ENCODE data around the gene ARFIP1. TPM values are rescaled to one million over a fixed set of nuclear protein-coding genes. Genes with fewer than 3 reads are reported as not detected.

The ARFIP1 gene
- total and polyA plus RNA-seq, 2 of the 8 experiments (the other 6 are each of a cell fraction or from before 2014, with no cell fraction given) = 13.5 to 38.0 TPM

- Histone ChIP-seq H3K36me3 (ENCODE audit: control insufficient read depth in 2 of 4, insufficient read depth in 4 of 4, low read length in 3 of 4) (no peaks in the 10 kb centered on the region), H2AK5ac (ENCODE audit: low read depth, low read length) (no peak overlapping the region), H3K9ac (replicated peaks in 1 of 4; ENCODE audit: extremely low read depth in 1 of 4, low read depth in 3 of 4, low read length in 3 of 4) (peak overlapping the region; percentile 62 to 89 (median 78); a peak in 6 of 7 replicates), H3K23ac (ENCODE audit: insufficient read length) (no peak overlapping the region), H2BK5ac (ENCODE audit: low read depth, low read length) (no peak overlapping the region), H4K5ac (ENCODE audit: insufficient read length, low read depth, low read length) (no peak overlapping the region), H2AFZ (ENCODE audit: low read length) (no peak overlapping the region), H3K18ac (ENCODE audit: extremely low read depth, low read length) (0 out of 2 replicates have a peak overlapping the region, but pooled peaks have one; percentile 14), H2BK12ac (ENCODE audit: low read depth, low read length) (no peak overlapping the region), H3K4me1 (replicated peaks in 1 of 4; ENCODE audit: control insufficient read depth in 3 of 4, insufficient read depth in 4 of 4, low read length in 3 of 4) (peaks cover 0 to 8% (median 5%) of the 10 kb centered on the region in 4 experiments; a peak in 4 of 7 replicates), H3K4me2 (ENCODE audit: insufficient read depth in 1 of 2, low read depth in 2 of 2, low read length in 2 of 2) (peak overlapping the region; percentile 65 to 97), H2BK120ac (replicated peaks; ENCODE audit: low read depth, low read length) (no peak overlapping the region), H3K4me3 (ENCODE audit: extremely low read depth in 1 of 4, insufficient read depth in 2 of 4, low read depth in 3 of 4, low read length in 4 of 4) (peak overlapping the region; percentile 79 to 97 (median 82)), H2BK15ac (ENCODE audit: low read length) (no peak overlapping the region), H3K23me2 (ENCODE audit: low read depth, low read length) (peaks cover 2% of the 10 kb centered on the region; the same call in 1 of the 2 replicates), H3K27me3 (replicated peaks in 1 of 4; ENCODE audit: control insufficient read depth in 3 of 4, extremely low read depth in 1 of 4, insufficient read depth in 3 of 4, low read length in 3 of 4) (peaks cover 0 to 13% (median 5%) of the 10 kb centered on the region in 4 experiments; a peak in 3 of 7 replicates), H3K4ac (replicated peaks; ENCODE audit: insufficient read length, low read depth, low read length) (no peak overlapping the region), H3K79me1 (ENCODE audit: low read depth, low read length) (0 out of 2 replicates have a peak, but pooled peaks cover 3% of the 10 kb centered on the region), H3K56ac (replicated peaks; ENCODE audit: insufficient read length, low read depth, low read length) (no peak overlapping the region), H3K9me3 (ENCODE audit: insufficient read depth in 2 of 2, low read depth in 1 of 2, low read length in 1 of 2) (no peaks in the 10 kb centered on the region), H3K79me2 (ENCODE audit: control insufficient read depth in 1 of 2, insufficient read depth in 2 of 2, low read length in 2 of 2) (peaks cover 20 to 51% of the 10 kb centered on the region in 2 experiments), H4K91ac (replicated peaks; ENCODE audit: insufficient read length, low read length) (peak overlapping the region; percentile 17), H4K20me1 (replicated peaks in 1 of 2; ENCODE audit: control insufficient read depth in 1 of 2, insufficient read depth in 2 of 2, low read length in 2 of 2) (peaks cover 14 to 16% of the 10 kb centered on the region in 2 experiments), H3K27ac (ENCODE audit: low read depth, low read length) (no peak overlapping the region), H4K8ac (ENCODE audit: extremely low read depth, insufficient read depth, low read length) (peak overlapping the region; percentile 98), H2BK20ac (ENCODE audit: low read length) (no peak overlapping the region), H3K14ac (ENCODE audit: insufficient read length) (no peak overlapping the region)
- peak in 1 of 2 experiments; percentile 63 for DNase-seq (ENCODE audit: low read depth in 1 of 2, low spot score in 2 of 2)
- ChIA-PET CTCF (ENCODE audit: partially characterized antibody) (interaction anchor here (1.1 to 6.6 kb wide), 7 partner anchors 12 to 190 kb away, joined by 3 to 35 read pairs (median 3); no protein-coding TSS in a partner anchor), POLR2A (ENCODE audit: partially characterized antibody) (interaction anchor here (1.1 to 6.6 kb wide), 3 partner anchors 12 to 87 kb away, joined by 3 to 61 read pairs (median 8); no protein-coding TSS in a partner anchor)
- 3% methylated on average over 50 of the region's 91 CpGs; no CpG with 5 or more reads in 1 of the 2 experiments for WGBS, 2 experiments (ENCODE audit: extremely low coverage in 1 of 2, insufficient coverage in 1 of 2, insufficient read length in 1 of 2, insufficient replicate concordance in 2 of 2, low coverage in 1 of 2, low lambda C conversion rate in 2 of 2, missing lambda C conversion rate in 1 of 2)
- FAIRE-seq = no peak
- TF ChIP-seq KDM4A (IDR thresholded peaks at IDR 0.05; ENCODE audit: low read depth, low read length, severe bottlenecking) (peak; percentile 66), CTCF (IDR thresholded peaks at IDR 0.05; ENCODE audit: control extremely low read depth in 1 of 3, insufficient read depth in 1 of 3, low read depth in 1 of 3, low read length in 3 of 3) (no peak), CHD2 (IDR thresholded peaks at IDR 0.05; ENCODE audit: low read length) (no peak), SP1 (IDR thresholded peaks at IDR 0.05; ENCODE audit: low read depth, low read length) (no peak), TAF1 (IDR thresholded peaks at IDR 0.05; ENCODE audit: low read depth, low read length) (no peak), SAP30 (IDR thresholded peaks at IDR 0.05; ENCODE audit: insufficient read depth, insufficient replicate concordance, low read length) (peak; percentile 19), SIN3A (conservative IDR thresholded peaks at IDR 0.05 in 1 of 2, IDR thresholded peaks at IDR 0.05 in 1 of 2; ENCODE audit: low read depth in 1 of 2, low read length in 2 of 2) (peak in 1 of 2 experiments; percentile 55; a peak in 1 of 4 replicates)
Observed at GRCh38 chr4:152937336-152938236, 157.8 kb downstream of the ARFIP1 start.
